ENCODE data around the gene USH1C. TPM values are rescaled to one million over a fixed set of nuclear protein-coding genes. Genes with fewer than 3 reads are reported as not detected.

The USH1C gene
- total and polyA plus RNA-seq, 2 of the 13 experiments (the other 11 are each of a cell fraction or from before 2014, with no cell fraction given) = not detected

DNA sequence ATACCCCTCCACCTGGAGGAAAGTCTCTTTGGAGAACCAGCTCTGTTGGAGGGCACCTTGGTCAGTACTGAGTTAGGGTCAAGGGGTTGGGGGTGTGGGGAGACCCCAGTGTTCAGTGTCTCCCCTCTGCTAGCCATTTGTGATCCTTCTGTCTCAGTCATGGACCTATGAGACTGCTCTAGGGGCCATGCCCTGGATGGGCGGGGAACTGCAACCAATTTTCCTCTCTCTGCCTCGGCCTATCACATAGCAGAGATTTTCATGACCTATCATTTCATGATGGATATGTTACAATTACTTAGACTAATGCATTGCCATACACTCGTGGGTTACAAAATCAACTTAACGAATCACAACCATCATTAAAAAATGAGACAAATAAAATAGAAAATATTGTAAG is 10.3 kb upstream of the USH1C start:
- ChIA-PET CTCF (ENCODE audit: low intra/inter-chr PET ratio, low total read pairs) (no interaction called here), POLR2A (no interaction called here)
- H2AFZ ChIP-seq (ENCODE audit: low read length) = no peak overlapping the region
- no peaks in the 10 kb centered on the region for H3K36me3 ChIP-seq (replicated peaks in 1 of 2; ENCODE audit: control insufficient read depth in 1 of 2, insufficient read depth in 2 of 2, low read length in 2 of 2)
- H3K79me2 ChIP-seq (ENCODE audit: insufficient read depth, low read length) = no peaks in the 10 kb centered on the region
- H3K4me3 ChIP-seq (replicated peaks in 1 of 3; ENCODE audit: insufficient read depth in 1 of 3, low read depth in 2 of 3, low read length in 3 of 3) = no peak overlapping the region
- no peaks in the 10 kb centered on the region for H4K20me1 ChIP-seq (ENCODE audit: insufficient read depth, low read length)
- no peaks in the 10 kb centered on the region for H3K4me1 ChIP-seq (ENCODE audit: insufficient read depth, low read length)
- H3K27ac ChIP-seq (ENCODE audit: extremely low read length, insufficient read depth, low read length) = no peak overlapping the region
- TF ChIP-seq NBN (conservative IDR thresholded peaks at IDR 0.05) = no peak
- no peak for TF ChIP-seq EHMT2 (IDR thresholded peaks at IDR 0.05; ENCODE audit: borderline replicate concordance, low read depth, low read length)
- no peak for TF ChIP-seq ZNF431 (CRISPR knock-in tag; IDR thresholded peaks at IDR 0.05; ENCODE audit: borderline replicate concordance, low read depth)
- no peak for TF ChIP-seq SPEN (CRISPR knock-in tag; IDR thresholded peaks at IDR 0.05; ENCODE audit: low read depth)
- TF ChIP-seq RFX5 (IDR thresholded peaks at IDR 0.05; ENCODE audit: low read depth, low read length) = no peak
- FAIRE-seq (no peak), ATAC-seq (peak; percentile 47; the same call in 2 of the 3 replicates), DNase-seq (ENCODE audit: low spot score) (no peak)
- BruUV-seq (replicated peaks) = no TSS peak
- H3K9me3 ChIP-seq (ENCODE audit: low read length) = no peaks in the 10 kb centered on the region
- peaks cover 3 to 12% of the 10 kb centered on the region in 2 experiments; a peak in 3 of 5 replicates for H3K27me3 ChIP-seq (ENCODE audit: control insufficient read depth in 1 of 2, insufficient read depth in 2 of 2, low read length in 2 of 2)
- no peak overlapping the region for H3K4me2 ChIP-seq (ENCODE audit: low read depth, low read length)
- in situ Hi-C loops (cut with HindIII; ENCODE audit: extremely low pct_ligation_motif_present, low pct_unique_long_range_greater_than_20kb) (no loop called here), intact Hi-C loops (cut with micrococcal nuclease; ENCODE audit: unreplicated experiment) (no loop called here)
- 29% methylated on average over 4 of the region's 4 CpGs for WGBS (ENCODE audit: low lambda C conversion rate)
- H3K9ac ChIP-seq (ENCODE audit: insufficient read depth, low read depth, low read length) = no peak overlapping the region

- Histone ChIP-seq H3K27me3 (ENCODE audit: control insufficient read depth in 1 of 2, insufficient read depth in 2 of 2, low read length in 2 of 2) (peaks cover 3 to 17% of the 10 kb centered on the region in 2 experiments; a peak in 3 of 5 replicates), H3K9me3 (ENCODE audit: low read length) (no peaks in the 10 kb centered on the region), H3K79me2 (ENCODE audit: insufficient read depth, low read length) (no peaks in the 10 kb centered on the region), H3K36me3 (replicated peaks in 1 of 2; ENCODE audit: control insufficient read depth in 1 of 2, insufficient read depth in 2 of 2, low read length in 2 of 2) (no peaks in the 10 kb centered on the region), H2AFZ (ENCODE audit: low read length) (no peak overlapping the region), H3K4me3 (replicated peaks in 1 of 3; ENCODE audit: insufficient read depth in 1 of 3, low read depth in 2 of 3, low read length in 3 of 3) (no peak overlapping the region), H3K4me1 (ENCODE audit: insufficient read depth, low read length) (no peaks in the 10 kb centered on the region), H3K27ac (ENCODE audit: extremely low read length, insufficient read depth, low read length) (no peak overlapping the region), H3K4me2 (ENCODE audit: low read depth, low read length) (no peak overlapping the region), H3K9ac (ENCODE audit: insufficient read depth, low read depth, low read length) (no peak overlapping the region), H4K20me1 (ENCODE audit: insufficient read depth, low read length) (no peaks in the 10 kb centered on the region)
- 13% methylated on average over 4 of the region's 7 CpGs for WGBS (ENCODE audit: low lambda C conversion rate)
- POLR2A ChIA-PET = no interaction called here
- ATAC-seq = no peak
- DNase-seq (ENCODE audit: low spot score) = no peak
- CTCF ChIA-PET (ENCODE audit: low intra/inter-chr PET ratio, low total read pairs) = no interaction called here
- no peak for FAIRE-seq
- intact Hi-C loops (cut with micrococcal nuclease; ENCODE audit: unreplicated experiment) = no loop called here
- BruUV-seq (replicated peaks) = no TSS peak
- in situ Hi-C loops (cut with HindIII; ENCODE audit: extremely low pct_ligation_motif_present, low pct_unique_long_range_greater_than_20kb) = no loop called here
- no peak for TF ChIP-seq HMG20B (CRISPR knock-in tag; conservative IDR thresholded peaks at IDR 0.05)
- no peak for TF ChIP-seq ZZZ3 (CRISPR knock-in tag; IDR thresholded peaks at IDR 0.05; ENCODE audit: borderline replicate concordance)
- TF ChIP-seq CEBPB (IDR thresholded peaks at IDR 0.05; ENCODE audit: borderline replicate concordance, low read depth, low read length) = no peak
- TF ChIP-seq NR2F2 (IDR thresholded peaks at IDR 0.05; ENCODE audit: borderline replicate concordance, low read depth) = no peak
- no peak for TF ChIP-seq ZSCAN31 (CRISPR knock-in tag; IDR thresholded peaks at IDR 0.05; ENCODE audit: low read depth)
- TF ChIP-seq KDM5B (CRISPR knock-in tag; IDR thresholded peaks at IDR 0.05; ENCODE audit: borderline replicate concordance) = no peak
- TF ChIP-seq RNF2 (conservative IDR thresholded peaks at IDR 0.05; ENCODE audit: low read depth) = no peak
- TF ChIP-seq, protein P1, sequence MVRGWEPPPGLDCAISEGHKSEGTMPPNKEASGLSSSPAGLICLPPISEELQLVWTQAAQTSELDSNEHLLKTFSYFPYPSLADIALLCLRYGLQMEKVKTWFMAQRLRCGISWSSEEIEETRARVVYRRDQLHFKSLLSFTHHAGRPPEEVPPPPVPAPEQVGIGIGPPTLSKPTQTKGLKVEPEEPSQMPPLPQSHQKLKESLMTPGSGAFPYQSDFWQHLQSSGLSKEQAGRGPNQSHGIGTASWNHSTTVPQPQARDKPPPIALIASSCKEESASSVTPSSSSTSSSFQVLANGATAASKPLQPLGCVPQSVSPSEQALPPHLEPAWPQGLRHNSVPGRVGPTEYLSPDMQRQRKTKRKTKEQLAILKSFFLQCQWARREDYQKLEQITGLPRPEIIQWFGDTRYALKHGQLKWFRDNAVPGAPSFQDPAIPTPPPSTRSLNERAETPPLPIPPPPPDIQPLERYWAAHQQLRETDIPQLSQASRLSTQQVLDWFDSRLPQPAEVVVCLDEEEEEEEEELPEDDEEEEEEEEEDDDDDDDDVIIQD (CRISPR knock-in tag; IDR thresholded peaks at IDR 0.05; ENCODE audit: low read depth) = no peak
- no peak for TF ChIP-seq ZBTB38 (CRISPR knock-in tag; IDR thresholded peaks at IDR 0.05)
- TF ChIP-seq ZNF235 (CRISPR knock-in tag; IDR thresholded peaks at IDR 0.05; ENCODE audit: borderline replicate concordance) = no peak
- TF ChIP-seq ZNF207 (IDR thresholded peaks at IDR 0.05; ENCODE audit: borderline replicate concordance) = no peak
- TF ChIP-seq ZNF704 (CRISPR knock-in tag; IDR thresholded peaks at IDR 0.05; ENCODE audit: borderline replicate concordance) = no peak
- no peak for TF ChIP-seq WIZ (CRISPR knock-in tag; IDR thresholded peaks at IDR 0.05)
- TF ChIP-seq KAT7 (CRISPR knock-in tag; IDR thresholded peaks at IDR 0.05; ENCODE audit: borderline replicate concordance) = no peak
Observed at GRCh38 chr11:17553249-17553546, 9.0 kb upstream of the USH1C start.
